NCI-H1436 (cell line): ENCODE data around the gene ASB3.
"Not testable (repeated sequence)": the region's sequence is repeated elsewhere in the genome, so short reads cannot be mapped to it uniquely, and the experiment has no call there.

Experiments
- DNase-seq: peaks from one replicate; lab custom pipeline; 2025; lab: John Stamatoyannopoulos, UW

The ASB3 gene

GRCh38 chr2:53737091-53737490, 49.7 kb downstream of the ASB3 start:
- no peak for DNase-seq

GRCh38 chr2:53729143-53729762, 57.5 kb downstream of the ASB3 start:
- no peak for DNase-seq

GRCh38 chr2:53727921-53728320, 58.8 kb downstream of the ASB3 start:
- DNase-seq: no peak

GRCh38 chr2:53725662-53726061, 61.1 kb downstream of the ASB3 start:
- no peak for DNase-seq

GRCh38 chr2:53724536-53724935, 62.2 kb downstream of the ASB3 start:
- DNase-seq: no peak

GRCh38 chr2:53720944-53721343, 65.8 kb downstream of the ASB3 start:
- DNase-seq: not testable (repeated sequence)

GRCh38 chr2:53715568-53715967, 71.2 kb downstream of the ASB3 start:
- DNase-seq: no peak

- DNase-seq: no peak
These were observed 75.4 kb downstream of the ASB3 start for GRCh38 chr2:53711271-53711780.

- DNase-seq: no peak
These were observed 77.8 kb downstream of the ASB3 start for GRCh38 chr2:53708988-53709387.

- DNase-seq: no peak
These were observed 85.5 kb downstream of the ASB3 start for GRCh38 chr2:53701221-53701620.

GRCh38 chr2:53697686-53698085, 89.1 kb downstream of the ASB3 start:
- no peak for DNase-seq

- DNase-seq: no peak
These were observed 89.7 kb downstream of the ASB3 start for GRCh38 chr2:53697092-53697491.

GRCh38 chr2:53695575-53695974, 91.2 kb downstream of the ASB3 start:
- DNase-seq: no peak

GRCh38 chr2:53694096-53694771, 92.5 kb downstream of the ASB3 start:
- DNase-seq: no peak

- DNase-seq: no peak
These were observed 95.9 kb downstream of the ASB3 start for GRCh38 chr2:53690876-53691275.

GRCh38 chr2:53672881-53673522, 113.8 kb downstream of the ASB3 start:
- DNase-seq: no peak

- no peak for DNase-seq
These were observed 116.4 kb downstream of the ASB3 start for GRCh38 chr2:53670331-53670730.

- no peak for DNase-seq
These were observed 118.1 kb downstream of the ASB3 start for GRCh38 chr2:53668624-53669026.

GRCh38 chr2:53667130-53667529, 119.6 kb downstream of the ASB3 start:
- not testable (repeated sequence) for DNase-seq

GRCh38 chr2:53660886-53661285, 125.9 kb downstream of the ASB3 start:
- no peak for DNase-seq

- DNase-seq: not testable (repeated sequence)
These were observed 128.3 kb downstream of the ASB3 start for GRCh38 chr2:53658474-53658873.

GRCh38 chr2:53655256-53655655, 131.5 kb downstream of the ASB3 start:
- no peak for DNase-seq

GRCh38 chr2:53654396-53654795, 132.4 kb downstream of the ASB3 start:
- DNase-seq: no peak
